ENCODE data around the gene USP40.

GRCh38 chr2:233513953-233514655 is 52.5 kb downstream of the USP40 start:
- TF ChIP-seq CTCF (conservative IDR thresholded peaks at IDR 0.05; ENCODE audit: low read length) (no peak), EZH2phosphoT487 (IDR thresholded peaks at IDR 0.05; ENCODE audit: borderline replicate concordance, low read depth, low read length) (no peak)
